HEK293 (cell line): ENCODE results near the gene TRIP10.

ENCODE experiments used
- CTCF ChIP-seq: fragments of 450-650 bp; formaldehyde crosslinking; IDR thresholded peaks from 2 replicates; pipeline ENCODE4 v1.5.1; 2016; ENCODE audit warnings: missing biosample characterization, missing genetic modification characterization
- ZNF133 ChIP-seq: fragments of 450-650 bp; formaldehyde crosslinking; IDR thresholded peaks from 2 replicates; pipeline ENCODE4 v1.5.1; 2016; ENCODE audit warnings: missing biosample characterization, missing genetic modification characterization
- ZNF558 ChIP-seq: fragments of 450-650 bp; formaldehyde crosslinking; IDR thresholded peaks from 2 replicates; pipeline ENCODE4 v1.5.1; 2016; ENCODE audit warnings: missing biosample characterization, missing genetic modification characterization

DNA sequence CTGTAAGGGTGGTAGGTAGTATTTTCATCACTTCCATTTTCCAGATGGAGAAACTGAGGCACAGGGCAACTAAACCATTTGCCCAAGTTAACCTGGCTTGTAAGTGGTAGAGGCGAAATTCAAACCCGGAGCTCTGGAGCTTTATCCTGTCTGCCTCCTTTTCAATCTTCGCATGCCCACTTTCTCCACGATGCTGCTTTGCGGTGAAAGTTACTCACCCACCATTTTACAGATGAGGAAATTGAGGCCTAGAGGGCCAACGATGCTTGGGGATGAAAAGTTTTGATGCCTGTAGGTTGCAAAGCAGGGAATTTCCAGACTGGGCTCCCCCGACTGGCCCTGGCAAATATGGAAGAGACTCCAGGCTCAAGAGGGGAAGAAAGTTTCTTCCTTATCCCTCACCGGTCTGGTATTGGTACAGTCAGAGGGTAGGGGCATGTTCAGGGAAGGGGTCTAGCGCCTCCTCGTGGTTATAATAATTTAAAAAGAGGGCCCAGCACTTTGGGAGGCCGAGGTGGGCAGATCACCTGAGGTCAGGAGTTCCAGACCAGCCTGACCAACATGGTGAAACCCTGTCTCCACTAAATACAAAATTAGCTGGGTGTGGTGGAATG lies 29.6 kb downstream of the TRIP10 start:
- TF ChIP-seq CTCF (no peak), ZNF133 (no peak), ZNF558 (tag by site-specific recombination) (no peak)
